EH (cell line): Measurements from ENCODE around the gene CYP24A1.
"Not testable (repeated sequence)": the region's sequence is repeated elsewhere in the genome, so short reads cannot be mapped to it uniquely, and the experiment has no call there.

Experiments
- DNase-seq: peaks from one replicate; pipeline ENCODE4 v3.0.0-alpha.2; 2015; ENCODE audit warnings: low read depth

The CYP24A1 gene

DNA sequence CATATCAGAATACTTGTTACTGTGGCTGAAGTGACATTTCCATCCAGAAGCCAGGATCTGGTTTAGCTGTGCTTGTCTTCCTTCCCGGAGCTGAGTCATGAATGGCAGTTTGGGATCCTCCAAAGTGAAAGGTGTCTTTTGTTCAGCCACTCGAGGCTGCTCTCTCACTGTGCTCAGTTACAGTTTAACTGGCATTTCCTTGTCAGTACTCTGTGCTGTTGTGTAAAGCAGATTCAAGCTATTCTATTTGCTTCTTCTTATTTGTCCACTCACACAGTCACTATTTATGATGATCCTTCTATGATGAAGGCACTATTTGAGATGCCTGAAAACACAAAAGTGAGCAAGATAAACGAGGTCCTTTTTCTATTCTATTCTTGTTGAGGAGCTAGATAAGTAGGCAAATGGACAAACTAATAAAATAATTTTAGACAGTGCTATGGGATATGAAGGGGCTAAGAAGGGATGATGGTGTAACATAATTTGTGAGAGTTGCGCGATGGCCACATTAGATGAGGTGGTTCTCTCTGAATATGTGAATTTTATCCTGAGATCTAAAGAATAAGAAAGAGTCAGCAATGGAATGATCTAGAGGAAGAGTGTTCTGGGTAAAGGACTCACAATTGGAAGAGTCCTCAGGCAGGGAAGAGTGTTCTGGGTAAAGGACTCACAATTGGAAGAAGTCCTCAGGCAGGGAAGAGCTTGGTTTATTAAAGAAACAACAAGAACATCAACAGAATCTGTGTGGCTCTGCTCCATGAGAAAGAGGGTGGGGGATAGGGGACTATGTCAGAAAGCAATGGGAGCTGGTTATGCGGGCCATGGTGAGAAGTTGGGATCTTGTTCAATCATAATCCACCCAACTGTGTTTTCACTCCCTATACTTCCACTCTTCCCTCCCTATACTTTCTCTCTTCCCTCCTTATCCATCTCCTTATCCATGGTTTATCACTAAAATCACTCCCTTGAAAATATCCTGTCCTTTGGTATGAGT is 40.1 kb downstream of the CYP24A1 start:
- peak; percentile 63 for DNase-seq

- peak; percentile 97 for DNase-seq
Measured at GRCh38 chr20:54132612-54133433, 41.0 kb downstream of the CYP24A1 start.

- no peak for DNase-seq
Measured at GRCh38 chr20:54131675-54132611, 41.8 kb downstream of the CYP24A1 start.

GRCh38 chr20:54131125-54131524 is 42.7 kb downstream of the CYP24A1 start:
- DNase-seq = not testable (repeated sequence)

- no peak for DNase-seq
Measured at GRCh38 chr20:54129350-54129749, 44.4 kb downstream of the CYP24A1 start.

GRCh38 chr20:54127855-54128574 is 45.8 kb downstream of the CYP24A1 start:
- DNase-seq = peak; percentile 19

DNA sequence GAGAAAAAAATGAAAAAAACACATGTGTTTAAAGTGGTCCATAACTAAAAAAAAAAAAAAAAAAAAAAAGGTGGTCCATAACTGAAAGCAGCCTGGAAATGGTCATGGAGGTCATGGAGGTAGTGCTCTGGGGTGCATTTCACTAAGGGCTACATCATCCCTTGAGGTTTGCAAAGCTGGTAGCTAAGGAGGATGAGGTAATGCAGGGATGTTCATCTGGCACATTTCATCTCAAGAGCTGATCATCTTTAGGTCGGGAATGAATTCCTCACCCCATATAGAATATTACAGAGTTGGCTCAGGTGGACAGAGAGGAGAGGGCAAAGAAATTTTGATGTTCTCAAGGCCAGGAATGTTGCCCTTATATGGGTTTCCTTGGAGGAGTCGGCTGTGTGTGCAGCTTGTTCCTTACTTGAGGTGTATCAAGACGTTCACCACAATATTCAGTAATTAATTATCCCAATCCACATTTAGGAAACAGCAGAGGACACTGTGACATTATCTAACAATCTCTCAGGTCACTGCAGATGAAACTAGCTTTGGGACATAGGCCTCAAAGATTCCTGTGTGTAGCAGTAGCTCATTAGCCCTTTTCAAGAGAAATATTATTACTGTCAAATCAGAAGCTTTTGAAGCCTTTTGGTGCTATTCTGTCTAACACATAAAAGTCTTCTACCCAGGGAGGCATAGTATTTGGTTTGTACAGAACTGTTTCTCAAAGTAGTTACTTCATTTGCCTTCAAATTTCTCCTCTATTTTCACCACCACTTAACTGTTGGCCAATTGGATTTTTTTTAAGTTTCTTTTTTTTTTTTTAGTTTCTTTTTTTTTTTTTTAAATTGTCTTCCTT is 46.8 kb downstream of the CYP24A1 start:
- no peak for DNase-seq

DNA sequence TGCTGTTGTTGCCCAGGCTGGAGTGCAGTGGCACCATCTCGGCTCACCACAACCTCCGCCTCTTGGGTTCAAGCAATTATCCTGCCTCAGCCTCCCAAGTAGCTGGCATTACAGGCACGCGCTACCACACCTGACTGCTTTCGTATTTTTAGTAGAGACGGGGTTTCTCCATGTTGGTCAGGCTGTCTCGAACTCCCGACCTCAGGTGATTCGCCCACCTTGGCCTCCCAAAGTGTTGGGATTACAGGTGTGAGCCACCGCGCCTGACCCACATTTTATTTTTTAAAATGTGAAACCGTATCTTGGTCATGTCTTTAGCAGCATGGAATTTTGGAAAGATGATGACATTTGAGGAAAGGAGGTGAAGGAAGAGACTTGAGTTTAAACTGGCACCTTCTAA is 47.5 kb downstream of the CYP24A1 start:
- DNase-seq = not testable (repeated sequence)

- DNase-seq = peak; percentile 95
Measured at GRCh38 chr20:54123587-54124180, 50.1 kb downstream of the CYP24A1 start.

DNA sequence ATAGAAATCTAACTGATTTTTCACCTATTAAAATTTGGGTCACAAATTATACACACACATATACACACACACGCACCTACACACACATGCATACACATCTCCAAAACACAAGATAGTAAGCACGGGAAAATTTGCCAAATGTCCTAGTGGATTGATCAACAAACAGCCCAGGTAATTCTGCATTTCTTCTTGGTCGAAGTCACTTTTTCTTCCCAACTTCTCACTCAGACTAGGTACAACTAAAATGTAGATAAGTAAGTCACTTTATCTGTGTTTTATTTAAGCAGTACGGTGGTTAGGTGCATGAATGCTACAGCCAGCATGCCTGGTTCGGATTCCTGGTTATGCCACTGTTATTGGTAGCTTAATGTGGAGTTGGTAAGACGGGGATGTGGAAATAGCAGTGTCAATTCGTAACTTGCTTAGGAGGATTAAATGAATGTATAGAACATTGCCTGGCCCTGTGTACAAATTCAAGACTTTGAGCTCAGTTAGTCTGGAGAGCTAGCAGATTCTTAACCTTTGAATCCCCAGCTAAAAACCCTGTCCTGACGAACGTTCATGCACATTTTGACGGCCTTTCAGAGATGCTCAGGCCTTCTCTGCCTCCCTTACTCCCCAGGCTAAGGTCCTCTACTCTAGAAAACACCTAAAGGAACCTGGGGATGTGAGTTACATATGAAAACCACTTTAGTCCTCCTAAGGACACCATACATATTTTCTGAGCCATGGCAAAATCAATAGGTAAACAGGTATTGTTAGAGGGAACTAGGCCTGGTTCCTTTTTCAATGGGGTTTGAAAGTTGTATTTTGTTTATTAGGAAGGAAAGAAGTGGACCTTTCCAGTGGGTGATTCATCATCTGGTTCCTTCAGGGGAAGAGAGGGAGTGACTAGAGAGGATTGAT is 50.9 kb downstream of the CYP24A1 start:
- no peak for DNase-seq

DNA sequence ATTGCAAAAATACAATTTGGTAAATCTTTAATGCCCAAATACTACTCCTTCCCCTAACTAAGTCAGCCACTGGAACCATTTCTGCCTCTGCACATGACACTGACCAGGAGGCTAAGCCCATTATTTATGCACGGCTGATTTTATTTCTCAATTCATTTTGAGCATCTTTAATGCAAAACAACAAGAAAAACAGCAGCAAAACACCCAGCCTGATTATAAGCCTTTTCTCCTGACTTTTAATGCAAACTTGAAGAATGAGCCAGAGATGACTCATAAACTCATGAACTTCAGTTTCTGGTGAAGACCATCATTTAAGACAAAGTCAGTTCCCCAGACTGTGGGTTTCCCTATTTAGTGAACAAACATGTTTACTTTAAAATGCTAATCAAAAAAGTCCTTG is 51.6 kb downstream of the CYP24A1 start:
- peak; percentile 59 for DNase-seq

DNA sequence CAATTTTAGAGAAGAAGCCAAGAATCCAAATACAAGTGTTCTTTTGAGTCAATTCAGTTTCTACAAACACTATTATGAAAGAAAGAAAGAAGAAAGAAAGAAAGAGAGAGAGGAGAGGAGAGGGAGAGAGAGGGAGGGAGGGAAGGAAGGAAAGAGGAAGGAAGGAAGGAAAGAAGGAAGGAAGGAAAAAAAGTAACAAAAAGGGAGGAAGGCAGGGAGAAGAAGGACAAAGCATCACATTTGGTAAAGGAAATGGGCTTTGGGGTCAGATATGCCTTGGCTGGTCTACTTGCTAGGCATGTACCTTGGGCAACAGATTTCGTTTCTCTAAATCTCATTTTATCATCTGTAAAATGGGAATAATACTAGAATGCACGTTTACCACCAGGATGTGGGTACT is 54.0 kb downstream of the CYP24A1 start:
- no peak for DNase-seq

DNA sequence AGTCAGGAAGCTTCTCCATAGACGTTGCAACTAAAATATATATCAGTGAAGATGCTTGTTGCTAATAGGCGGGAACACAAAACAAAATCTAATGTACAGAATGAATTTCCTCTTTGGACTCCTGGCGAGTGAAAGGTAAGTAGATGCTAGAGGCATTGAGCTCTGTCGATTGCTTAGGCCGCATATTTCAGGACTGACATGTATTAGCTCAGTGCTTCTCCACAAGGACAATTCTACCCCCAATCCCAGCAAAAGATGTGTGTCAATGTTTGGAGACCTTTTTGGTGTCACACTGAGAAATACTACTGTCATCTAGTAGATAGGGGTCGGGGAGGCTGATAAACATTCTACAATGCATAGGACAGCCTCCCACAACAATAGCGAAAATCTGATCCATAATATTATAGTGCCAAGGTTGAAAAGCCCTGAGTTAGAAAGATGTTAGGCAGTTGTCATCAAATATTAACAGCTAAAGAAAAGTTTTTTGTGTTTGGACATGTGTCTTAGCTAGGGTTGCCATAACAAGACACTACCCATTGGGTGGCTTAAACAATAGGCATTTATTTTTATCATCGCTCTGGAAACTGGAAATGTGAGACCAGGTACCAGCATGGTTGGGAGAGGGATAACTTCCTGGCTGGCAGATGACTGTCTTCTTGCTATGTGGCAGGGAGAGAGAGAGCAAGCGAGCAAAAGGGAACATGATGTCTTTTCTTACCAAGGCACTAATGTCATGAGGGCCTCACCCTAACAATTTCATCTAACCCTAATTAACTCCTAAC is 55.4 kb downstream of the CYP24A1 start:
- DNase-seq = no peak

GRCh38 chr20:54116550-54117235 is 57.1 kb downstream of the CYP24A1 start:
- DNase-seq = no peak

GRCh38 chr20:54115172-54115854 is 58.5 kb downstream of the CYP24A1 start:
- DNase-seq = no peak

- no peak for DNase-seq
Measured at GRCh38 chr20:54114109-54114508, 59.7 kb downstream of the CYP24A1 start.

GRCh38 chr20:54113566-54113965 is 60.2 kb downstream of the CYP24A1 start:
- DNase-seq = no peak
